Activated CD4-positive, CD25-positive, alpha-beta regulatory T cell treated with anti-CD3 and anti-CD28 coated beads, Interleukin-2, amount 50 U/mL, for 72 hours (primary cell): ENCODE results near the gene PDAP1.
"Not testable (repeated sequence)": the region's sequence is repeated elsewhere in the genome, so short reads cannot be mapped to it uniquely, and the experiment has no call there.

Experiments used
- DNase-seq: peaks from one replicate; pipeline ENCODE4 v3.0.0; 2021

The PDAP1 gene

DNA sequence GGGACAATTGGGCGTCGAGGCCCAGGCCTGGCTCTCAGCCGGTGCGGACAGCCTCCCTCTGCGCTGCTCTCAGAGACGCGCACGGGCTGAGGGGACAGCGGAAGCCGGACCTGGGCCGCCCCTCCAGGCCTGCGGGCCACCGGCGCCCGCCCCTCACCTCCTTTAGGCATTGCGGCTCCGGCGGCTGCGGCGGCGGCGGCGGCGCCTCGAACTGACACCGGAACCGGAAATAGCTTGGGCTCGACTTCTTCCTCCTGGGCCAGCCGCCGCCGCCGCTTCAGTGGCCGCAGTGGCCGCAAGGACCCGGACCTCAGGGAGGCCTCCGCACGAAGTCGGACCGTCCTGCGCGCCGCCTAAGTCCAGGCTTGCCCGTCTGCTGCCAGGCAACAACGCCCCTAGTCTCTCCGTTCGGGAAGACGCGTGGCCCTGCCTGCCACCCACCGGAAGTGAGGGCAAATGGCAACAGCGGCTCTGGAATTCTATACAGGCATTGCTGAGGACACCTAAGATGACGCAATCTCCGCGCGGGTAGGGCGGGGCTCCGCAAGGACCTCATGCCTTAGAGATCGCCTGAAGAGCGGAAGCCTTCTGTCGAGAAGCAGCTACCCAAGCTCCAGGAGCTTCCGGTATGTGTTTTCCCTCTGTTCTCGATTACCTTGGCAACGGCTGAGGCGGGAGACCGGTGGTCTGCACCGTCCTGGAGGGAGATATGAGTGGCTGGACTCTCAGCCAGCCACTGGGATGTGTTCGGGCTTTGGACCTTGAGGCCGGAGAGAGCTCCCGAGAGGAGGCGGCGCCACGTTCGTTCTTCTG is at the start of gene PDAP1, which contains the start of gene BUD31:
Gene PDAP1 (minus strand): TSS at position 219 of the 813 bp plus-strand sequence. CDS start 49 bp downstream, at position 170.
Gene BUD31 (plus strand): TSS at position 591 of the 813 bp plus-strand sequence. CDS start 2,124 bp downstream, outside the sequence.
- peak; percentile 91 for DNase-seq

DNA sequence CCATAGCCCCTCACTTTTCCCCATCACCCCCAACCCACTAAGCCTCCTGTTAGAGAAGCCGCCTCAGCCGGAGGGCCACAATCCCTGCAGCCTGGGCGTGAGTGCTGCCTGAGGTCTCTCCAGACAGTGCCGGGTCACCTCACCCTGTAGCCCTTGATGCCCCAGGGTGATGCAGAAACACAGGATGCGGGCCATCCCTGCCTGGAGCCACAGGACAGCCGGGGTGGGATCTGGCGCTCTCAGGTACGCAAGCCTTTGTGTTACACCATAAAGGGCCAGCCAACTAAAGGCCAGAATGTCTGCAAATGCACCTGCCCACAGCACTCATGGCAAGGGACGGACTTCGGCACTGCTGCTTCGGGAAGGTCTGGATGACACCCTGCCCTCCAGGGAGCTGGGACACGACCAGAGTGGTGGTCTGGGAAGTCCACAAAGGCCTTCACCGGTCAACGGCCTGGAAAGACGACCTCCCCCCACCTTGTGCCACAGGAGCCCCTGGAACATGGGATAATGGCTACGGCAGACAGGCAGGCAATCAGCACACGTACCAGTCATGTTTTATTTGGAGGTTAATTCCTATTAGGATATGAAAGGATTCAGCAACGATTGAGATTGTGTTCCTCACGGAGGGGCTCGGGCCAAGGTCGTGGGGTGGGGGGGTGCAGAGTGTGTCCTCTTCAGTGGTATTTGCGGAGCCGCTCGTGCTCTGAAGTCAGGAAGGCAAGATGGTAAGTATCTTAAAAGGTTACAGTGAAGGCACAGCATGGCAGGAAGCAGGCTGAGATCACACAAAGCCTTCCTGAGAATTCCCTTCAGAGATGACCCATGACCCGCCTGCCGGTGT is 49.5 kb upstream of the PDAP1 start:
- no peak for DNase-seq

- no peak for DNase-seq
These were observed 48.8 kb upstream of the PDAP1 start for GRCh38 chr7:99457050-99457649.

DNA sequence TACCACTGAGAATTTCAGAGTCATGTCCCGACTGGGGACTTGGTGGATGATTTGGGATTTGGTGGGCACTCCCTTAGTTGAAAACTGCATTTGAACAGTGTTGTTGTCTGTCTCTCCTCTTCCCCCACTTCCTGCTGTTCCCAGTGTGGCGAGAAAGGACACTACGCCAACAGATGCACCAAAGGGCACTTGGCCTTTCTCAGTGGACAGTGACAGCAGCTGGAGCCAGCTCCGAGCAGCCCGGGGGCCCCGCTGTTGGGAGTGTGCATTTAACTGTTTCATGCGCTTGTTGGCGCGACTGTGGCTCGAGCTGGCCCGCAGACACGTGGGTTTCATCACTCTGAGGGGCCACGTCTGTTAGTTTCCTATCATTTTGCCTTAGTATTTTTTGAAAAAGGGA is 47.9 kb upstream of the PDAP1 start:
- DNase-seq = no peak

DNA sequence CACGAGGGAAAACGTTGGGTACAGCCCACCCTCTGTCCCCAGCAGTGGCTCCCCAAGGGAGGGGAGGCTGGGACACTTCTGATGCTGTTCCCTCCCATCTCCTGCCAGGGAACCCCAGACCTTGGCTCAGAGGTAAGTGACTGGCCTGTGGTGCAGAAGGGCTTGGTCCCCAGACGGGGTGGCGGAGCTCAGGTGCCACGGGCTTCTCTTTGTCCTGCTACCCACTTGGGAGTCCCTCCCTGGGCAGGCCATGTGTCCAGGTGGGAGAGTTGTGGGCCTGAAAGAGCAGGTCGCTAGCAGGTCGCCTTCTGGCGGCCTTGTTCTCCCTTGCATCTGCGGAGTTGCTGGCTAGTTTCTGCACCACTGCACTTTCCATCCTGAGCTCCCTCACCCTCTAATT is 47.5 kb upstream of the PDAP1 start:
- DNase-seq = no peak

DNA sequence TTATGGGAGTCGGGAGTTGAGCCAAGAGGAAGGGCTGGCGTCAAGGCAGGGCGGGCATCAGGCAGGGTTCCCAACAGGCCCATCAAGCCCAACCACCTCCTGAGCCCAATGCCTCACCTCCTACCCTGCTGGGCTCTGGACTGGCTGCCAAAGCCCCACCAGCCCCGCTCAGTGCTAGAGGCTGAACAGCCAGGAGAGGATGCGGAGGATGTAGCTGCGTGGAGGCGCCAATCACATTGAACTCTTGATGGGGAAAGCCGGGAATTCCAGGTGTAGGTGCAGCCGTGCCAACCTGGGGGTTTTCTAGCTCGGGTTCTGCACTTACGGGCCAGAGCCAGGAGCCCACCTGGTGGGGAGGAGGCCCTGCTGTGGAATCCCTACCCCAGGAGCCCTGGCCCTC is 44.7 kb upstream of the PDAP1 start:
- no peak for DNase-seq

DNA sequence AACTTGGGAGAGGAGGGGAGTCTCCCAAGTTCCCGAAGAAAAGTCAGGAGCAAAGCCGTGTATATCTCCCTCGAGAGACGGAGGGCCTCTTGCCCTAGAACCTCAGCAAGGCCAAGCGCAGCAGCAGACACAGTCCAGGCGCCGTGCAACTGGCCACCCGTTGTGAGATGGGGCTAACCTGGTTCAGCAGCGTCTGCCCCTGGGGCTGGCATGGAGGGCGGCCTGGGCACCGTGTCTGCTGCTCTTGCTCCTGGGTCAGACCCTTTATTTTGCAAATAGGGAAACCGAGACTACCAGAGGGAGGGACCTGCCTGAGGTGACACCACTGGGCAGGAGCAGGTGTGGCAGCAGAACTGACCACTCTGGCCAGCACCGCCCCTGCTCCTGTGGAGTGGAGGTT is 44.1 kb upstream of the PDAP1 start:
- no peak for DNase-seq

DNA sequence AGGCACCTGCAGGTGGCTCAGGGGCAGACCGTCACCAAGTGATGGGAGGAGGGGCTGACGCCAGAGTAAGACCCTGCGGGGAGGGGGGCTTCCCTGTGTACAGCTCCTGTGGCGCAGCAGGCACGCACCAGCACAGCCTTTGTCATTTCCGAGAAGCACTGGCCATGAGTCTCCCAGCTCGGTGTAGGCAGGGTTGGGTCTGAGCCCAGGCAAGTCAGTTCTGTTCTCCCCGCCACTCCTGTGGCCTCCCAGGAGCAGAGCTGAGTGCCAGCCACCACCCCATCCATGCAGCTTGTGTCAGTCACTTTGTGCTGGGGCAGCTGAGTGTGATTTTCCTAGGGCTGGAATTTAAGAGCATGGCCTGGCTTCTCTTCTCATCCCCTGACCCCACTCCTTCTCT is 43.5 kb upstream of the PDAP1 start:
- DNase-seq = no peak

- DNase-seq = no peak
These were observed 40.9 kb upstream of the PDAP1 start for GRCh38 chr7:99449326-99449725.

- no peak for DNase-seq
These were observed 40.5 kb upstream of the PDAP1 start for GRCh38 chr7:99448855-99449254.

- DNase-seq = no peak
These were observed 39.5 kb upstream of the PDAP1 start for GRCh38 chr7:99447943-99448342.

DNA sequence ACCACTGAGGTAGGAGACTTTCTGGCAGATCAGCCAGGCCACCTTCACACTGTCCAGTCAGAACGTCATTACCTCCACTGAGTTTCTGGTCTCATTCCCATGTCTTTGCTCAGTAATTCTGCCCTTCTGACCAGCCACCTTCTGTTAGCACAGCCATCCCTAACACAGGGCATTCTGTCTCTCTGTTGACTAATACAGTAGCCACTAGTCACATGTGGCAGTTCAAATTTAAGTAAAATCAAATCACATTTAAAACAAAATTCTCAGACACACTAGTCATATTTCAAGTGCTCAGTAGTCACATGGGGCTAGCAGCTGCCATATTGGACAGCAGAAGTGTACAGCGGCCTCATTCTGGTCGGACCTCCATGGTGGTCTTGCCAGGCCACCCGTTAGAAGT is 37.7 kb upstream of the PDAP1 start:
- no peak for DNase-seq

- no peak for DNase-seq
These were observed 31.8 kb upstream of the PDAP1 start for GRCh38 chr7:99440195-99440594.

DNA sequence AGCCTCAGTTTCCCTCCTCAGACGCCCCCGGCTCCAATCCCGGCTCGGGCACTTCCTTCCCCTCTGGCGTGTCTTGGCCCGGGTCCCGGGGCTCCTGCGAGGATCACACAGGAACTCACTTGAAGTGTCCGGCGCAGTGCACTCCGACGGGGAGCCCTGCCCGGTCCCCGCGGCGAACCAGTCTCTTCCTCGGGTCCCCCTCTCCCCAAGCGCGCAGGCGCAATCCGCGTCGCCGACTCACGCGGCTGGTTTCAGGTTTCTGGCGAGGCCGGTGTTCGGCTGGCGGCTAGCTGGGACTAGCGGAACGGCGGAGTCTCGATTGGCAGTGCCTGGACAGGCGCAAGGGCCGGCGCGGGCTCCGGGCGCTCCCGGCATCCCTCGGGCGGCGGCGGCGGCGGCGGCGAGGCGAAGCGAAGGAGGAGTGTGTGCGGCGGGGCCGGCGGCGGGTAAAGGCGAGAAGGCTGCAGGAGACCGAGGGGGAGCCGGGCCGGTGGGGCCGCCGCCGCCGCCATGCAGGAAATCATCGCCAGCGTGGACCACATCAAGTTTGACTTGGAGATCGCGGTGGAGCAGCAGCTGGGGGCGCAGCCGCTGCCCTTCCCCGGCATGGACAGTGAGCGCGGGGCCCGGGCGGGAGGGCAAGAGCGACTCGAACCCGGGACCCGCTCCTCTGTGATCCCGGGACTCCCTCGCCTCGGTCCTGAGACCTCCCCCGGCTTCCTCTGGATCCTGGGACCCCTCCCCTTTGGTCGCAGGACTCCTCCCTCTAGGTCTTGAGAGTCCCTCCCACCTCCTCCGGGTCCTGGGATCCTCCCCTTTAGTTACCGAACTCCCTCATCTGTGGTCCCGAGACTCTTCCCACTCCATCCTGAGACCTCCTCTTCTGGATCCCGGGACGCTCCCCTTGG is 30.4 kb upstream of the PDAP1 start, which contains the start of the genes CPSF4 and PTCD1:
Gene CPSF4 (plus strand): TSS at position 371 of the 908 bp plus-strand sequence. CDS start 140 bp downstream, at position 511.
Gene PTCD1 (minus strand): TSS at position 226 of the 908 bp plus-strand sequence. CDS start 3,556 bp downstream, outside the sequence.
- DNase-seq = peak; percentile 90

GRCh38 chr7:99437946-99438572 is 29.7 kb upstream of the PDAP1 start:
- DNase-seq = no peak

GRCh38 chr7:99433158-99433557 is 24.8 kb upstream of the PDAP1 start:
- no peak for DNase-seq

DNA sequence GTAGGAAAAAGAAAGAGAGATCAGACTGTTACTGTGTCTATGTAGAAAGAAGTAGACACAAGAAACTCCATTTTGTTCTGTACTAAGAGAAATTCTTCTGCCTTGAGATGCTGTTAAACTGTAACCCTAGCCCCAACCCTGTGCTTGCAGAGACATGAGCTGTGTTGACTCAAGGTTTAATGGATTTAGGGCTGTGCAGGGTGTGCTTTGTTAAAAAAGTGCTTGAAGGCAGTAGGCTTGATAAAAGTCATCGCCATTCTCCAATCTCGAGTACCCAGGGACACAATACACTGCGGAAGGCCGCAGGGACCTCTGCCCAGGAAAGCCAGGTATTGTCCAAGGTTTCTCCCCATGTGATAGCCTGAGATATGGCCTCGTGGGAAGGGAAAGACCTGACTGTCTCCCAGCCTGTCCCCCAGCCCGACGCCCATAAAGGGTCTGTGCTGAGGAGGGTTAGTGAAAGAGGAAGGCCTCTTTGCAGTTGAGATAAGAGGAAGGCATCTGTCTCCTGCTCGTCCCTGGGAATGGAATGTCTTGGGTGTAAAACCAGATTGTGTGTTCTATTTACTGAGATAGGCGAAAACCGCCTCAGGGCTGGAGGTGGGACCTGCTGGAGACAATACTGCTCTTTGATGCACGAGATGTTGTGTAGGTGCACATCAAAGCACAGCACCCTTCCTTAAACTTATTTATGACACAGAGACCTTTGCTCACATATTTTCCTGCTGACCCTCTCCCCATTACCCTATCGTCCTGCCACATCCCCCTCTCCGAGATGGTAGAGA is 23.6 kb upstream of the PDAP1 start:
- not testable (repeated sequence) for DNase-seq

- no peak for DNase-seq
These were observed 21.4 kb upstream of the PDAP1 start for GRCh38 chr7:99429756-99430155.

DNA sequence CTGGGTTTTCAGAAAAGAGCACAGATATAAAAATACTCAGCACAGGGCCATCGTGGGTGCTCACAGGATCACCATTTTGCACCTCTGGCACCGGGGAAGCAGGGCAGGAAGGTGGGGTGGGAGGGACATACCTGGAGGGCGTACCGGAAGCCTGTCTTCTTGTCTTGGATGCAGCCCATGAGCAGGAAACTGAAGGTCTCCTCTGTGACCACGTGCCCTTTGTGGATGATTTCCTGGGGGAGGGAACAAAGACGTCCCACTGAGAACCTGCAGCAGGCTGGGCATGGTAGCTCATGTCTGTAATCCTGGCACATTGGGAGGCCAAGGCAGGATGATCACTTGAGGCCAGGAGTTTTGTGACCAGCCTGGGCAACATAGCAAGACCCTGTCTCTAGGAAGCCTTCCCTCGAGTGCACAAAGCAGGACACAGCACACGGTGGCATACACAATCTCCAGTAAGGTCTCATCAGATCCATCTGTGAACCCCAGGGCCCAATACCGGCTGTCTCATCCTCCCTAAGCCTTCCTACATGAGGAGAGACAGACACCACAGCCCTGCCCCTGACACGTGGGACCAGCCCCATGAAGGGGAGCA is 20.7 kb upstream of the PDAP1 start:
- DNase-seq = no peak
